GM21717 (cell line): ENCODE data around the gene ETHE1.
"Not testable (repeated sequence)": the region's sequence is repeated elsewhere in the genome, so short reads cannot be mapped to it uniquely, and the experiment has no call there.

ENCODE experiments used
- ATAC-seq: cut with Tn5 transposase; IDR thresholded peaks from one replicate; pipeline ENCODE4 v1.9.1; 2021; ENCODE audit warnings: mild to moderate bottlenecking, moderate library complexity; ENCODE audit not compliant: unreplicated experiment

Gene ETHE1

DNA sequence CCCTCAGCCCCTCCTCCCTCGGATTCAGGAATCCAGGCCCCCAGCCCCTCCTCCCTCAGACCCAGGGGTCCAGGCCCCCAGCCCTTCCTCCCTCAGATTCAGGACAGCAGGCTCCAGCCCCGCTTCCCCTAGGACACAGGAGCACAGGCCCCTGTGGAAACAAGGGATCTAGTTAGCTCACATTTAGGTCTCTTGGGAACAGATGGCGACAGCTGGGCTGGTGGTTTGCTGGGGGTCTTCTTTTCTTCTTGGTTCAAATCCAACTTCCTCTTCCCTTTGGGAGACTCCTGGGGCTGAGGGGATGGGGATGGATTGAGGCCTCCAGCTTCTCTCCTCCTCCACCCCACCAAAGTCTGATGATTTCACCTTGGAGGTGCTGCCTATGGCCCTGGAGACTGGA, 25.6 kb upstream of the ETHE1 start:
- ATAC-seq = no peak

GRCh38 chr19:43552198-43552450, 25.1 kb upstream of the ETHE1 start:
- no peak for ATAC-seq

DNA sequence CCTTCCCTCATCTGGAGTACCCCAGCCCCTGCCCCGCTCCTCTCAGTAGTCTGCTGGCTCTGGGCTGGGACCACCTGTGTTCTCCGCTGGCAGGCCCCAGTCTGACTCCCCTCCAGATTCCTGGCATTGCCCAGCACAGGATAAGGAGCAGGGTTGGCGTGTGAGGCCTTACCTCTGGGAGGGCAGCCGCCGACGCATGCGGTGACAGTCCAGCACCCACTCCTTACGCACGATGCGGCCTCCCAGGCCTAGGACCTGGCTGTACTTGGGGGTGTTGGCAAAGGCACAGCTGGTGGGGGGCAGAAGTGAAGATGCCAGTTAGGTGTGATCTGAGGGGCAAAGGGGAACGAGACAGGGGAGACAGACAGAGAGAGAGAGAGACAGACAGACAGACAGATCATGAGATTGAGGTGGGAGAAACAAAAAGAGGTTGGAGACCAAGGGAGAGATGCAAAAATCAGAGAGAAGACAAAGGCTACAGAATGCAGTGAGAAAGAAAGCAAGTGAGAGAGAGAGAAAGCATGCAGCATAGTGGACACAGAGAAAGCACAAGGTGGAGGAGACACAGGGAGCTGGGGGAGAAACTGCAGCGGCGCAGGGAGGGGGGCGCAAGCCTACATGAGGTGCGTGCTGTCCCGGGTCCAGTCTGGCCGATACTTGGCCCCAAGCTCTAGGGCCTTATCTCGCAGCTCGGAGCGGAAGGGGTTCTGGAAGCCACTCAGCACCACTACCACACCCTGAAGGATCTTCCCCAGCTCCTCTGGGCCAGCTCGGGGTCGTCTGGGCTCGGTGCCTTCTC, 24.6 kb upstream of the ETHE1 start:
- no peak for ATAC-seq

DNA sequence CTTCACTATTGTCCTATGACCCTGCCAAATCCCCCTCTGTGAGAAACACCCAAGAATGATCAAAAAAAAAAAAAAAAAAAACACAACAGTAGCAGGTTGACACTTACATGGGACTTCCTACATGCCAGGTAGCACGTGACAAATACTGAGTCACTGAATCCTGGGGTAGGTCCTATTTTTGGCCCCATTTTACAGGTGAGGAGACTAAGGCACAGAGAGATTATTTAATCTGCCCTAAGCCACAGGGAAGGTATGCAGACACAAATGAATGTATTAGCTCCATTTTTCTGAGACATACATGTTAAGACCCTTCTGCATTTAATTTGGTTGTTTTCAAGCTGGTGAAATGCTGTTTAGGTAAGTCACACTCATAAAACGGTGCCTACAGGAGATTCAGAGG, 21.7 kb upstream of the ETHE1 start:
- ATAC-seq = no peak

DNA sequence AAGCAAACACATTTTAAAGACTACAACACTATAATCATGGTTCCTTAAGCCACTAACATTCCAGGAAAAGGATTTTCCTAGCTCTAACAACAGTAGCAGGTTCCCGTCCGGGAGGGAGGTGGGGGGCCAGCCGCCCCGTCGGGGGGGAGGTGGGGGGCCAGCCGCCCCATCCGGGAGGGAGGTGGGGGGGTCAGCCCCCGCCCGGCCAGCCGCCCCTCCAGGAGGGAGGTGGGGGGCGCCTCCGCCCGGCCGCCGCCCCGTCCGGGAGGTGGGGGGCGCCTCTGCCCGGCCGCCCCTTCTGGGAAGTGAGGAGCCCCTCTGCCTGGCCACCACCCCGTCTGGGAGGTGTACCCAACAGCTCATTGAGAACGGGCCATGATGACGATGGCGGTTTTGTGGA, 20.9 kb upstream of the ETHE1 start:
- ATAC-seq = not testable (repeated sequence)

DNA sequence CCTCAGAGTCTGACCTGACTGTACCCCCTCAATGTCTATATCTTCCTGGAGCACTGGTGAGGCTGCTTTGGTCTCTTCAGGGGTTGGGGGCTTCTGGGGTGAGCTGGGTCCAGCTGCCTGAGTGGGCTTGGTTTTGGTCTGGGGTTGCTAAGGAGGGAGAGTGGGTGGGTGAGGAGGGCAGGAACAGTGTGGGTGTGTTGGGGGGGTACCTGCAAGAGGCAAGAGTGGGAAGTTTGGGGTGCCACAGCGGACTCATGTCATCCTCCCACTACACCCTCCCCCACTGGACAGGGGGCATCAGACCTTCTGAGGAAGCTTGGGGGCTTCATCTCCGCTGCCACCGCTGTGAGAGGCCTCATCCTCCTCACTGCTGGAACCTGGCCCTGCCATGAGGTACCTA, 19.6 kb upstream of the ETHE1 start:
- ATAC-seq = no peak

DNA sequence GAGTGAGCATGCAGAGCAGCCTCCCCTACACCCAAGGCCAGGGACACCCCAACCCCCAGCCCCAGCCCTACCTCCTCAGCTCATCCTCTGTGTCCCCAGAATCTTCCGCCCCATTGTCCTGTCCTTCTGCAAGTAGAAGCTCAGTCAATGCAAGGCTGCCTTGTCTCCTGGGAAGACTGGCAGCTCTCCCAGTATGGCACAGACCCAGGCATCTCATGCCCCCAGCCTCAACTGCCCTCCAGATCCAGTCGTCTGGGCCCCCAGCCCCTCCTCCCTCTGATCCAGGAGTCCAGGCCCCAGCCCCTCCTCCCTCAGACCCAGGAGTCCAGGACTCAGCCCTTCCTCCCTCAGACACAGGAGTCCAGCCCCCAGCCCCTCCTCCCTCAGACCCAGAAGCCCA, 19.0 kb upstream of the ETHE1 start:
- no peak for ATAC-seq

GRCh38 chr19:43545276-43545675, 18.3 kb upstream of the ETHE1 start:
- ATAC-seq = no peak

DNA sequence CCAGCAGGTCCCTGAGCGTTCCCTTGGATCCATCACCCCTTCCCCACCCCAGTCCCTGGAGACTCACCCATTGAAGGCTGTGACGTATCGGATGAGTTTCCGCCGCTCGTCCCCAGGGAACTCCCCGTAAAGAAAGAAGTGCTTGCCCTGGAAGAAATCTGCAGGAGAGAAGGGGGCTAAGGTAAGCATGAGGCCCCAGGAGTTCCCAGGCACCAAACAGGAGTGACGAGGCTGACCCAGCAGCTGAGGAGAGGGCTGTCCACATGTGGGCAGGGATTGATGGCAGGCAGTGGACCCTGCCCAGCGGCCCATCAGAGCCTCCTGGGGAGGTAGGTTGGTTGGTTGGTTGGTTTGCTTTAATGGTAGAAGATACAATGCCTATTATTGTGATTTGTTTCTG, 17.1 kb upstream of the ETHE1 start:
- no peak for ATAC-seq

- ATAC-seq = no peak
Measured at GRCh38 chr19:43541920-43542650, 15.1 kb upstream of the ETHE1 start.

DNA sequence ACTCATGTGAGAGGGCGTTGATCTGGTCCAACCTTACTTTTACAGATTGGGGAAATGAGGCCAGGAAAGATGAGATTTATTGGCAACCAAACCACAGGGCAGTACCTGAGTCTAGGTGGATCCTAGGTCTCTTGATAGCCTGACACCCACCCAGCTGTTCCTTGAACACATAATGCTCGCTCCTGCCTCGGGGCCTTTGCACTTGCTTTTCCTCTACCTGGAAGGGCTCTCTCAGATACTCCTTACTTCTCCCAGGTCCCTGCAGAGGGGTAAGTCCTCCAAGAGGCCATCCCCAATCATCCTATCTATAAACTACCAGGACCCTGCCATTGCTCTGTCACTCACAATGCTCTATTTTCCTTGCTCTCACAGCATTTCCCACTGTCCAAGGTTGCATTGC, 13.4 kb upstream of the ETHE1 start:
- ATAC-seq = no peak

DNA sequence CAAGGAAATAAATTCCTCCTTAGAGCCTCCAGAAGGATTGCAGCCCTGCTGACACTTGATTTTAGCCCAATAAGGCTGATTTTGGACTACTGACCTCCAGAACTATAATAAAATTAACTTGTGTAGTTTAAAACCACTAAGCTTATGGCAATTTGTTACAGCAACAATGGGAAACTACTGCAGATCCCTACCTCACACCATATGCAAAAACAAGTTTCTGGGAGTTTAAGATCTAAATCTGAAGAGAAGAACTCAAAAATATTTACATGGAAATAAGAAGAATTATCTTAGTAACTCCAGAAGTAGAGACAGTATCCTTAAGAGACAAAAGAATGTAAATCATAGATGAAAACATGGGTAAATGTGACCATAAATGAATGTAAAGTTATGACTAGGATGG, 11.9 kb upstream of the ETHE1 start:
- ATAC-seq = no peak

GRCh38 chr19:43534816-43535761, 8.1 kb upstream of the ETHE1 start:
- no peak for ATAC-seq

DNA sequence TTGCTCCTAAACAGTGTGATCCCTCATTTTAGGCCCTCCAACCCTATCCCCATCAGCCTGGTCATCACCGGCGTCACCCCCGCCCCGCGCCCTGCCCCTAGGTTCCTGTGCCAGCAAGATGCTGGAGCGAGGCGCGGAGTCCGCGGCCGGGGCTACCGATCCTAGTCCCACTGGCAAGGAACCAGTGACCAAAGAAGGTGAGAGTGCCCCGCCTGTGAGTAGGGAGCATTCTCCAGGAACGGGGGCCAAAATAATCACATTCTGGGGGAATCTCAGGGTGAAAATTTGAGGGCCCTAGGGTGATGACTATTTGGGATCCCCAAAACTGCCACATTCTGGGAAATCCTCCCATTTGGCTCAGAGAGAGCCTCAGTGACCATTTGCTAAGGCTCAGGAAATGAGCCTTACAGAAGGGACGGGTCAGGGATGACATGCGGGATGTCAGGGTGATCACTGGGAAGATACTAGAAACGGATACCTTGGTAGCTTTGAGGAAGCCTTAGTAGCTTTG, 7.4 kb upstream of the ETHE1 start:
- no peak for ATAC-seq

DNA sequence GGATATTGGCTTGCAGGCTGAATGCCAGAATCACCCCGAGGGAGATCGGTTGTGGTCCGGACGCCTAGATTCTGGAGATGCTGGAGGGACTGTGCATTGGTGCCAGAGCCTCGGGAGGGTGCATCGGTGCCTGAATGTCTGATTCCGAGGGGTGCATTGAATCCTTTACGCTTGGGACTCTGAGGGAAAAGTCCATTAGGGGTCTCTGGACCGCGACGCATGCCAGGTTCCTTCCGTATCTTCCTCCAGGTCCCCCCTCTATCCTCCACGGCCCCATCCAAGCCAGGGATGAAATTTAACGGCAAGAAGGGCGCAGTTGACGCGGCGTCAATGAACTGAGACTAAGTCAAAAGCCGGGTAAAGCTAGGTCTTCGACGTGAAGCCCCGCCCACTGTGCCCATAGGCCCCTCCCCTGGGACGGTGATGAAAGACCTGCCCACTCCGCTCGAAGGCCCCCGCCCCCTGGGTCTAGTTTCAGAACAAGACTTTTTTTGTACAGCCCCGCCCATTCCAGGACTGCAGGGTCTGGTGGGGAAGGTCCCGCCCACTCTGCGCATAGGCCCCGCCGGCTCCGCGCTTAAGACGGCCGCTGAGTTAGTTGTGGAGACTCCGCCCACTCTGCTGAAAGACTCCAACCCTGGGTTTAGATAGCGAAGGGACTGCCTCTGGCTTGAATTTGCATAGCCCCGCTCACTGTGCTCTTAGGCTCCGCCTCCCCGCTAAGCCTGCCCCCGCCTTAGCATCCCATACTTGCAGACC, 6.7 kb upstream of the ETHE1 start:
- ATAC-seq = peak; percentile 61

GRCh38 chr19:43532962-43533545, 6.1 kb upstream of the ETHE1 start, which contains the start of gene ZNF575:
ZNF575 (plus strand) TSS chr19:43533188; CDS start chr19:43534423, 1,235 bp downstream.
- ATAC-seq = peak; percentile 44

DNA sequence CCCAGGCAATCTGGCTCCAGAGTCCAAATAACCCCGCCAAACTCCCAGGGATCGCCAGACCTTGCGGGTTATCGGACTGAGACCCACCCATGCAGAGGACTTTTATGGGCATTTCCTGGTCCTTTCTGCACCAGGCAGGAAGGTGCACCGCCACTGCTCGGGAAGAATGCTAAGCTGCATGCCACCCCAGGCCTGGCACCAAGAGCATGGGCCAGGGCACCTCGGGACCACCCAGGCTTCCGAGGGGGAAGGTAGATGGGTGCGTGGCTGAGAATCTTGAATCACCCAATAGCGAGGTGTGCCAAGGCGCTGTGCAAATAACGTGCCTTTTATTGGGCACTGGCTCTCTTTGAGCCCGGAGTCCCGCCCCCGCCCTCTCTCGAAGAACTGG, 5.6 kb upstream of the ETHE1 start:
- ATAC-seq = no peak

DNA sequence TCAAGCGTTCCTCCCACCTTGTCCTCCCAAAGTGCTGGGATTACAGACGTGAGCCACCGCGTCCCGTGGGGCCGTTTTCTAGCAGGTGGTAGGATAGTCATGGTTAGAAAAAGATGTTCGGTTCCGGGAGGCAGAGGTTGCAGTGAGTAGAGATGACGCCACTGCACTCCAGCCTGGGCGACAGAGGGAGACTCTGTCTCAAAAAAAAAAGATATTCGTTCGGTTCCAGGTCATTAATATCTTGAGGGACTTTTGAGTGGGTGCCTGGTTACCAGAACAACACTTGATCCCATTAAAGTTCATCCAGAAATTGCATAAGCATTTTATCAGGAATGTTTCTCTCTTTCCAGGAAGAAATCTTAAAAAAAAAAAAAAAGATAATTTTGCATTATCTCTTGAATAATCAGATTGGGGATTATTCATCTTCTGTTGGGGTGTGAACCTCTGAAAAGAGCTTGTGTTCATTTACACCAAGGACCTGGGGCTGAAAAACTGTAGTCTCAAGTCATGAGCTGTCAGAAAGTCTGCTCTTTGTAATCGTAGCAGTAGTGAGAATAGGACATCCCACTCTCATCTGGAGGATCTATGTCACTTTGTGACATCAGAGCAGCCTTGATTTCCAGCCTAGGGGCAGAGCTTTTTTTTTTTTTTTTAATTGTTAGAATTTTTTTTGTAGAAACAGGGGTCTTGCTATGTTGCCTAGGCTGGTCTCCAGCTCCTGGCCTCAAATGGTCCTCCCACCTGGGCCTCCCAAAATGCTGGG, 1.0 kb upstream of the ETHE1 start:
- ATAC-seq = no peak
